ENCODE measurements around the gene RPL5. TPM values are rescaled to one million over a fixed set of nuclear protein-coding genes. Genes with fewer than 3 reads are reported as not detected.

The RPL5 gene
- 1,640 and 2,359 TPM in 2 replicates for total RNA-seq

GRCh38 chr1:92831762-92832536 is at the start of gene RPL5:
Gene RPL5 (plus strand): TSS chr1:92832040. CDS start chr1:92832115, 75 bp downstream.

GRCh38 chr1:92784639-92785500 is 47.0 kb upstream of the RPL5 start, which contains the start of gene EVI5:
Gene EVI5 (minus strand): TSS chr1:92785108. CDS start chr1:92736546, 48,562 bp downstream.

Other genes with a start within 250 kb of the RPL5 start
- gene EVI5, start 46.9 kb upstream of the RPL5 start, total RNA-seq = 49.2 and 50.2 TPM in 2 replicates
- gene DIPK1A, start 129.4 kb downstream of the RPL5 start, total RNA-seq = 15.0 and 16.2 TPM in 2 replicates
- 20.2 and 23.1 TPM in 2 replicates for gene MTF2, start 247.2 kb downstream of the RPL5 start, total RNA-seq